Esophagus (tissue), 2 donors: ENCODE measurements around the gene ADGRL2. TPM values are rescaled to one million over a fixed set of nuclear protein-coding genes. Genes with fewer than 3 reads are reported as not detected.

Experiments used
- H3K27ac ChIP-seq, 2 donors: one replicate each; pipeline ENCODE4 v1.5.1; 2013; ENCODE audit warnings: low read depth in 2 of 2, mild to moderate bottlenecking in 2 of 2, inconsistent platforms in 1 of 2, low read length in 1 of 2, moderate library complexity in 1 of 2
- H3K27me3 ChIP-seq, 2 donors: one replicate each; pipeline ENCODE4 v1.6.1; 2013; ENCODE audit warnings: low read length in 2 of 2, control low read depth in 1 of 2, mild to moderate bottlenecking in 1 of 2; ENCODE audit not compliant: insufficient read depth in 2 of 2, control insufficient read depth in 1 of 2
- H3K36me3 ChIP-seq, 2 donors: one replicate each; pipeline ENCODE4 v1.6.1; 2013; ENCODE audit warnings: low read length in 1 of 2; ENCODE audit not compliant: control insufficient read depth in 2 of 2, insufficient read depth in 2 of 2
- H3K4me1 ChIP-seq, 2 donors: one replicate each; pipeline ENCODE4 v1.6.1; 2013; ENCODE audit warnings: low read length in 1 of 2; ENCODE audit not compliant: control insufficient read depth in 2 of 2, insufficient read depth in 2 of 2
- H3K4me3 ChIP-seq, 2 donors: one replicate each; pipeline ENCODE4 v1.5.1; 2013; ENCODE audit warnings: low read length in 2 of 2, mild to moderate bottlenecking in 2 of 2, low read depth in 1 of 2, moderate library complexity in 1 of 2
- H3K9me3 ChIP-seq, 2 donors: one replicate each; pipeline ENCODE4 v1.6.1; 2013; ENCODE audit warnings: mild to moderate bottlenecking in 2 of 2, low read depth in 1 of 2, low read length in 1 of 2, moderate library complexity in 1 of 2; ENCODE audit not compliant: control insufficient read depth in 2 of 2, insufficient read depth in 1 of 2
- WGBS, 2 donors: extraction: QIAGEN DNeasy Blood & Tissue Kit; methylation state at CpG; one replicate each; pipeline ENCODE4 v1.1.7; 2013; 5-methylcytosine and 5-hydroxymethylcytosine counted together
- polyA plus RNA-seq, 2 donors: library from polyadenylated mRNA; stranded (reverse); fragments of 200-250 nt; gene quantifications; one replicate each; pipeline ENCODE4 v1.2.3, GENCODE V29; 2013
- donor health status: healthy with polysubstance abuse.
- donor health status: Bipolar disorder and iron deficiency.

ADGRL2 gene
- 10 to 100 TPM; 25.3 to 26.0 TPM for polyA plus RNA-seq

DNA sequence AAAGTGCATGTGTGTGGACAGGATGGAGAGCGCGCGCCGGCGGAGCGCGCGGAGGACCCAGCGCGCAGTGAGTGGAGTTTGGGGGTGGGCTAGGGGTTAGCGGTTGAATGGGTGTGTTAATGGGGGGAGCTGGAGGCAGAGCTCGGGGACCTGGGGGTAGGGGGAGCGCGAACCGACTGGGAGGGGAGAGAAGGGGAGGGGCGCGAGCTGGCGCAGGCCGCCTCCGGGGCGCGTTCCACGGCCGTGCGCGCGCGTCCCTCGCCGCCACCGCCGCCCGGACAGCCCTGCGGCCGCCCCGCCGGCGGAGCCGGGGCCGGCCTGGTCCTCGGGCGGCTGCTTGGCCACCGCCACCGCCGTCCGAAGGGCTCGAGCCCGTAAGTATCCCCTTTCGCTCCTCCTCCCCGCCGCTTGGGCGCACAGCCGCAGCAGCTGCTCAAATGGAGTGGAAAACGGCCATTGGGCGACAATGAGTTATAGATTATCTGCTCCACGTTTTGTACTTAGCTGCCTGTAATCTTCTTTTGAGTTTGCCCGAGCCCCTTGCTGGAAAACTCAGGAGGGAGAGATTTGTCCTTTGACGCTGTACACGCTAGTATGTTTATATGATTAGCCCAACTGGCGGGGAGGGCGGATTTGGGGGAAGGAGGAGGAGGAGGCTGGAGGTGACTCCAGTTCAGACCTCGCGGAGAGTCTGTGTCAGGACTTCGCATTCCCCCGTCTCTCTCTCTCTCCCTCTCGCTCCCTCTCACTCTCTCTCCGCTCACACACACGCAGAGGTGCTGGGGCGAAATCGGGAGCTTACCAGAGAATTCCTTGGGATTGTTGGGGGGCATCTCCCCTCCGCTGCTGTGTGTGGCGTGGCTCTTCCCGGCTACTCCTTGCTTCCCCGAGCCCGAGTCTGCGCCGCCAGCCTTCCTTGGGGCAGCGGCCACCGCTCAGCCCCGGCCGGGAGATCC lies at the start of gene ADGRL2:
ADGRL2 (plus strand) TSS at position 240 of the 956 bp plus-strand sequence. CDS start 36,051 bp downstream, outside the sequence.
- Histone ChIP-seq H3K27me3 (no peaks in the 10 kb centered on the region), H3K36me3 (no peaks in the 10 kb centered on the region)
- 2 to 4% methylated on average over 55 to 81 of the region's 81 CpGs for WGBS, 2 donors

DNA sequence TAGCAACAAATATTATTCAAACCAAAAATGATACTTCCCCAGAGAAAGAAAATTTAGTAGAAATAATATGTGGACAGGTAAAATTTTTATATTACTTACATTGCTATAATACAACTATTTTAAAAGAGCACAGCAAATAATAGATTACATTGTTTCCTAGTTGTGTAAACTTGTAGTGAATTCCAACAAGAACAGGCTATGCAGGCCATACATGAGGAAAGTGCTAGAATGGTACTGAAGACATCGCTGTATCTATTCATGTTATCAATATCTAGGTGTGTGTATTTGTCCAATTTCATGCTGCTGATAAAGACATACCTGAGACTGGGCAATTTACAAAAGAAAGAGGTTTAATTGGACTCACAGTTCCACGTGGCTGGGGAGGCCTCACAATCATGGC lies 47.9 kb upstream of the ADGRL2 start:
- peak overlapping the region in 1 of 2 donors; percentile 31 for H3K27ac ChIP-seq
- 55 to 61% methylated on average over 2 of the region's 2 CpGs for WGBS, 2 donors
- H3K36me3 ChIP-seq: no peaks in the 10 kb centered on the region
- H3K9me3 ChIP-seq: no peaks in the 10 kb centered on the region
- no peak overlapping the region for H3K4me3 ChIP-seq
- no peaks in the 10 kb centered on the region for H3K4me1 ChIP-seq
- no peaks in the 10 kb centered on the region for H3K27me3 ChIP-seq

More for the DNA sequence above, at the start of gene ADGRL2:
- Histone ChIP-seq H3K4me1 (peaks cover 0 to 2% of the 10 kb centered on the region in 2 donors), H3K4me3 (peak within 1 kb of the TSS; percentile 74 to 78), H3K9me3 (no peaks in the 10 kb centered on the region), H3K27ac (peak within 1 kb of the TSS; percentile 90 to 91)

DNA sequence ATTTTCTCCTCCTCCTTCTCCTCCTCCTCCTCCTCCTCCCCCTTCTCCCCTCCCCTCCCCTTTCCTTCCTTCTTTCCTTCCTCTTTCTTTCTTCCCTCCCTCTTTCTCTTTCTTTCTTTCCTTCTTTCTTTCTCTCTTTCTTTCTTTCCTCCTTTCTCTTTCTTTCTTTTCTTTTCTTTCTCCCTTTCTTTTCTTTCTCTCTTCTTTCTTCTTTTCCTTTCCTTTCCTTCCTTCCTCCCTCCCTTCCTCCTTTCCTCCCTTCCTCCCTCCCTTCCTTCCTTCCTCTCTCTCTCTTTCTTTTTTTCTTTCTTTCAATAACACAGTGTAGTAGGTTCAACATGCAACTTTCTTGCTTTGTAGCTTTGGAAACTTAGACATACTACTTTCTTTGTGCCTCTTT lies 46.3 kb upstream of the ADGRL2 start:
- Histone ChIP-seq H3K4me3 (no peak overlapping the region), H3K4me1 (no peaks in the 10 kb centered on the region), H3K9me3 (no peaks in the 10 kb centered on the region), H3K27ac (no peak overlapping the region), H3K36me3 (no peaks in the 10 kb centered on the region), H3K27me3 (no peaks in the 10 kb centered on the region)

- H3K4me1 ChIP-seq: no peaks in the 10 kb centered on the region
- whole genome bisulfite sequencing, 2 donors: 64 to 69% methylated on average over 2 of the region's 2 CpGs
- no peaks in the 10 kb centered on the region for H3K9me3 ChIP-seq
- no peak overlapping the region for H3K27ac ChIP-seq
- no peaks in the 10 kb centered on the region for H3K27me3 ChIP-seq
- no peaks in the 10 kb centered on the region for H3K36me3 ChIP-seq
- H3K4me3 ChIP-seq: no peak overlapping the region
Observed at GRCh38 chr1:81756872-81757271, 43.9 kb upstream of the ADGRL2 start.

DNA sequence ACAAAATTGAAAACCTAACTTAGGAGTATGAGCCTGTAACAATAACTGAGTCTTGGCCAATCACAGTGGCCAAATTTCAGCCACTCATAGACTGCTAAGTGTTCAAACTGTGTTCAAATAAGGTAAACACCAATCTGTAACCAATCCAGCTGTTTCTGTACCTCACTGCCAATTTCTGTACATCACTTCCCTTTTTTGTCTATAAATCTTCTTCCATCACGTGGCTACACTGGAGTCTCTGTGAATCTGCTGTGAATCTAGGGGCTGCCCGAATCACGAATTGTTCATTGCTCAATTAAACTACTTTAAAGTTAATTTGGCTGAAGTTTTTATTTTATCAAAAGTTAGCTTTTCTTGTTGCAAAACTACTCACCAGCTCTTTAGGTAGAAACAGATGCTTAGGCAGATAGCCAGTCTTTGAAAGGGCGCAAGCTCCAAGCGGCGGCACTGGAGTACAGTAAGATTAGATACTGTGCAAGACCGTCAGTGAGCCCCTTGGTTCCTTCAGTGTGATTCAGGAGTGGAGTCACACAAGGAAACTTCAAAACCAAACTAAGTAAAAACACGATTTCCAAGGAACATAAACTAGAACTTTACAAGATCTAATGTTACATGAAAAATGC lies 43.2 kb upstream of the ADGRL2 start:
- Histone ChIP-seq H3K4me1 (no peaks in the 10 kb centered on the region), H3K27ac (no peak overlapping the region), H3K9me3 (no peaks in the 10 kb centered on the region), H3K27me3 (no peaks in the 10 kb centered on the region), H3K36me3 (no peaks in the 10 kb centered on the region), H3K4me3 (no peak overlapping the region)
- WGBS, 2 donors: 83 to 85% methylated on average over 8 of the region's 8 CpGs

GRCh38 chr1:81758181-81758580 lies 42.6 kb upstream of the ADGRL2 start:
- Histone ChIP-seq H3K36me3 (no peaks in the 10 kb centered on the region), H3K27me3 (no peaks in the 10 kb centered on the region), H3K4me3 (no peak overlapping the region), H3K27ac (no peak overlapping the region), H3K9me3 (no peaks in the 10 kb centered on the region), H3K4me1 (no peaks in the 10 kb centered on the region)
- 37 to 52% methylated on average over 2 of the region's 2 CpGs for WGBS, 2 donors

DNA sequence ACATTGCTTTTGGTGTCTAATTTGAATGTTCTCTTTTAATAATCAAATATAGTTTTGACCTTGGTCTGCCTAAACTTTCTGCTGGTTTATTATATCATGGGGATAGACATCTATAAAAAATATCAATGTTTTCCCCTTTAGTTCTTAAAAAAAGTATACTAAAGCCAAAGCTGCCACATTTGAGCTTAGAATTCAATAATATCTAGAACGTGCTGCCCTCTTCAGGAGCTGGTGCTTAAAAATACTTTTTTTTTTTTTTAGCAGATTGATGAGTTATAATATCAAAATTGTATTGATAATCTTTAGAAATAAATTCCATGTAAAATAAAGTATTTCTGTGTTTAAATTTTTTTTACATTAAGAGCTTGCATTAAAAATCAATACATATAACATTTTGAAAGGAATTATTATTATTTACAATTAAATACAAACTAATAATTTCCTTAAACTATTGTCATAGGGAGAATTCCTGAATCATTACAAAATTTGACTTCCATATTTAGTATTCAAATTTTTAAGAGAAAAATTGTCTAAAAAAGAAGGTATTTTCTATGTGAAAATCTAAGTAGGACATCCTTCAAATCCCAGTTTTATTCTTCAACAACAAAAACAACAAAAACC lies 40.1 kb upstream of the ADGRL2 start:
- Histone ChIP-seq H3K4me3 (no peak overlapping the region), H3K27ac (no peak overlapping the region), H3K4me1 (no peaks in the 10 kb centered on the region), H3K27me3 (no peaks in the 10 kb centered on the region), H3K36me3 (no peaks in the 10 kb centered on the region), H3K9me3 (no peaks in the 10 kb centered on the region)
- 4 to 5% methylated on average over 1 of the region's 1 CpG for WGBS, 2 donors

DNA sequence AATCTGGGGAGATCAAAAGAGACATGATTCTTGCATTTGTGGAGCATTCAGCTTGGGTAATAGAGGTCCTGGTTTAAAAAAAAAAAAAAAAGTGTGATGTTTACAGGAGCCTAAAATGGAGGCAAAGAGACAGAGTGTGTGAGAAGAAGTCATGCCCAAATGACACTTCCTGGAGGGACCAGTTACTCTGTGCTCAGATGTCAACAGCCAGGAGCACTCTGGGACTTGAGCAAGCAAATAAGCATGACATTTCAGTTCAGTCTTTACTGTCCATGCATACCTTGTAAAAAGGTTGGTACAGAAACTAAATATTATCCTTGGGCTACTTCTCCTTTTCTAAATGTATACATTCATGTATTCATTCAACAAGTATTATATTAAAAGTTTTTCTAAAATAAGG lies 25.2 kb upstream of the ADGRL2 start:
- Histone ChIP-seq H3K27me3 (no peaks in the 10 kb centered on the region), H3K36me3 (no peaks in the 10 kb centered on the region), H3K4me1 (no peaks in the 10 kb centered on the region), H3K27ac (no peak overlapping the region), H3K9me3 (no peaks in the 10 kb centered on the region), H3K4me3 (no peak overlapping the region)

DNA sequence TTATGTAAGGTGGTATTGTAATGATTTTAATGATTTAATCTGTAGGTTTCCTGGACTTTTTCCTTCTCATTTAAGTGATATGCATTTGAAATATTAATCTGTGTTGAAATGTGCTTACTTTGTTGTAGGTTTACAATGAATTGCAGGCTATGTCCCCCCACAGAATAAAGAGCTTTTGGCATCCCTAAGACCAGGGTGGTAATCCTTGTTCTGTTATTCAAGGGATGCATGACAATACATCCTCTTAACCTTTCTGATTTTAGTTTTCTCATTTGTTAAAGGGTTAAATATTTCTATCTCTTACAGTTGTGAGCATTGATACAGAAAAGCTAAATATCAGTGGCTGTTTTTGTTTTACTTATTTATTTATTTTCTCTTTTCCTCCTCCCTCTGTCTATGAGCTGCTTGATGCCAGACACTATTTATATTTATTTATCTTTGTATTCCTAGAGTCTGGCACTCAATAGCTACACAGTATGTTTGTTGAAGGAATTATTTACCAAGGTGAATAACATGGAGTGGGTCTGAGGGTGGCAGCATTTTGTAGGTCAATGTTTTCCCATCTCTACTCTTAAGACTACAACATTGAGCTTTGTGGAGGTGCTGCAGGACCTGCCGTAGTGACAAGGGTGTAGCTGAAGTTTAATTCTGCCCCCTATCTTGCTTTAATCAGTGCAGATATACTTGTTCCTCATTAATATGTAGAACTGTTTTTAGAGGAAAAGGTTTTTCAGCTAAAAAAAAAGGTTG lies 19.9 kb upstream of the ADGRL2 start:
- Histone ChIP-seq H3K4me1 (no peaks in the 10 kb centered on the region), H3K36me3 (no peaks in the 10 kb centered on the region), H3K4me3 (no peak overlapping the region), H3K9me3 (no peaks in the 10 kb centered on the region), H3K27ac (no peak overlapping the region), H3K27me3 (no peaks in the 10 kb centered on the region)
- WGBS, 2 donors: 80 to 96% methylated on average over 1 of the region's 1 CpG
